ENCODE data around the gene STAC.
"Not testable (repeated sequence)": the region's sequence is repeated elsewhere in the genome, so short reads cannot be mapped to it uniquely, and the experiment has no call there.

The STAC gene

GRCh38 chr3:36416599-36416998 lies 36.3 kb downstream of the STAC start:
- no peak for DNase-seq (ENCODE audit: low read depth)

- DNase-seq (ENCODE audit: low read depth), result no peak
Measured at GRCh38 chr3:36417237-36417636, 36.9 kb downstream of the STAC start.

GRCh38 chr3:36418296-36418695 lies 38.0 kb downstream of the STAC start:
- no peak for DNase-seq (ENCODE audit: low read depth)

- DNase-seq (ENCODE audit: low read depth), result no peak
Measured at GRCh38 chr3:36428445-36428844, 48.1 kb downstream of the STAC start.

GRCh38 chr3:36429986-36430485 lies 49.7 kb downstream of the STAC start:
- DNase-seq (ENCODE audit: low read depth), result no peak

GRCh38 chr3:36433511-36433910 lies 53.2 kb downstream of the STAC start:
- no peak for DNase-seq (ENCODE audit: low read depth)

- DNase-seq (ENCODE audit: low read depth), result no peak
Measured at GRCh38 chr3:36434687-36435426, 54.6 kb downstream of the STAC start.

GRCh38 chr3:36443028-36443686 lies 62.9 kb downstream of the STAC start:
- DNase-seq (ENCODE audit: low read depth), result no peak

- DNase-seq (ENCODE audit: low read depth), result no peak
Measured at GRCh38 chr3:36444909-36445308, 64.6 kb downstream of the STAC start.

GRCh38 chr3:36446276-36446675 lies 66.0 kb downstream of the STAC start:
- DNase-seq (ENCODE audit: low read depth), result no peak

GRCh38 chr3:36447061-36447460 lies 66.8 kb downstream of the STAC start:
- no peak for DNase-seq (ENCODE audit: low read depth)

- DNase-seq (ENCODE audit: low read depth), result no peak
Measured at GRCh38 chr3:36451816-36452215, 71.5 kb downstream of the STAC start.

- DNase-seq (ENCODE audit: low read depth), result not testable (repeated sequence)
Measured at GRCh38 chr3:36453213-36453612, 72.9 kb downstream of the STAC start.

GRCh38 chr3:36453896-36454295 lies 73.6 kb downstream of the STAC start:
- DNase-seq (ENCODE audit: low read depth), result not testable (repeated sequence)

- no peak for DNase-seq (ENCODE audit: low read depth)
Measured at GRCh38 chr3:36455406-36455805, 75.1 kb downstream of the STAC start.

GRCh38 chr3:36456784-36457183 lies 76.5 kb downstream of the STAC start:
- no peak for DNase-seq (ENCODE audit: low read depth)

- no peak for DNase-seq (ENCODE audit: low read depth)
Measured at GRCh38 chr3:36457667-36458066, 77.4 kb downstream of the STAC start.

- no peak for DNase-seq (ENCODE audit: low read depth)
Measured at GRCh38 chr3:36459177-36459576, 78.9 kb downstream of the STAC start.

- DNase-seq (ENCODE audit: low read depth), result no peak
Measured at GRCh38 chr3:36461597-36461996, 81.3 kb downstream of the STAC start.

GRCh38 chr3:36472045-36472444 lies 91.7 kb downstream of the STAC start:
- DNase-seq (ENCODE audit: low read depth), result not testable (repeated sequence)

GRCh38 chr3:36475558-36475957 lies 95.3 kb downstream of the STAC start:
- DNase-seq (ENCODE audit: low read depth), result no peak

- DNase-seq (ENCODE audit: low read depth), result no peak
Measured at GRCh38 chr3:36476286-36476942, 96.1 kb downstream of the STAC start.

GRCh38 chr3:36477655-36478054 lies 97.4 kb downstream of the STAC start:
- DNase-seq (ENCODE audit: low read depth), result no peak

Measured in stimulated activated CD4-positive, alpha-beta T cell treated with anti-CD3 and anti-CD28 coated beads, Interleukin-2, amount 100 ng/mL, for 4 hours (primary cell).